ENCODE data around the gene TIA1.
"Not testable (repeated sequence)": the region's sequence is repeated elsewhere in the genome, so short reads cannot be mapped to it uniquely, and the experiment has no call there.

Gene TIA1

DNA sequence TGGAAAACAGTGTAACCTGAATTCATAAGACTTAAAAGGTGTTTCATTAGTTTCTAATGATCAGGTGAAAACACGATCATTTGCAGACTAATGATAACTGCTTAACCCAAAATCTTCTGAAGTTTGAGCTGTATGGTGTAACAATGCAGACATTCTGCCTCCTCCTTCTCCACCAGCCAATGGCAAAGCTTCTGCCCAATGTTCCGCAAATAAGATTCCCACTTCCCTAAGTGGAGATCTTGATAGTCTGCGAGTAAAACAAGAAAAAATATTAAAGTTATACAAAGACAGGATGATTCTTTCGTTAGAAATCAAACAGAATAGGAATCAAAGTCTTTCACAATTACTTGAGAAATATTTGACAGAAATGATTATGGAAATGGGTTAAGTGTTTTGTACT lies 65.7 kb downstream of the TIA1 start:
- no peak overlapping the region for H3K27ac ChIP-seq
- no peak overlapping the region for H3K4me3 ChIP-seq (ENCODE audit: low read depth, low read length)
- H2AFZ ChIP-seq, result no peak overlapping the region
- H3K9ac ChIP-seq, result no peak overlapping the region
- TF ChIP-seq, protein P1, sequence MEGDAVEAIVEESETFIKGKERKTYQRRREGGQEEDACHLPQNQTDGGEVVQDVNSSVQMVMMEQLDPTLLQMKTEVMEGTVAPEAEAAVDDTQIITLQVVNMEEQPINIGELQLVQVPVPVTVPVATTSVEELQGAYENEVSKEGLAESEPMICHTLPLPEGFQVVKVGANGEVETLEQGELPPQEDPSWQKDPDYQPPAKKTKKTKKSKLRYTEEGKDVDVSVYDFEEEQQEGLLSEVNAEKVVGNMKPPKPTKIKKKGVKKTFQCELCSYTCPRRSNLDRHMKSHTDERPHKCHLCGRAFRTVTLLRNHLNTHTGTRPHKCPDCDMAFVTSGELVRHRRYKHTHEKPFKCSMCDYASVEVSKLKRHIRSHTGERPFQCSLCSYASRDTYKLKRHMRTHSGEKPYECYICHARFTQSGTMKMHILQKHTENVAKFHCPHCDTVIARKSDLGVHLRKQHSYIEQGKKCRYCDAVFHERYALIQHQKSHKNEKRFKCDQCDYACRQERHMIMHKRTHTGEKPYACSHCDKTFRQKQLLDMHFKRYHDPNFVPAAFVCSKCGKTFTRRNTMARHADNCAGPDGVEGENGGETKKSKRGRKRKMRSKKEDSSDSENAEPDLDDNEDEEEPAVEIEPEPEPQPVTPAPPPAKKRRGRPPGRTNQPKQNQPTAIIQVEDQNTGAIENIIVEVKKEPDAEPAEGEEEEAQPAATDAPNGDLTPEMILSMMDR (IDR thresholded peaks at IDR 0.05), result no peak
- no peaks in the 10 kb centered on the region for H3K79me2 ChIP-seq
- H3K9me3 ChIP-seq (ENCODE audit: control insufficient read depth, low read length), result no peaks in the 10 kb centered on the region
- H3K36me3 ChIP-seq (ENCODE audit: control insufficient read depth, insufficient read depth, low read length), result no peaks in the 10 kb centered on the region
- H3K4me1 ChIP-seq, result no peaks in the 10 kb centered on the region
- H3K4me2 ChIP-seq (ENCODE audit: low read length), result no peak overlapping the region
- no peaks in the 10 kb centered on the region for H3K27me3 ChIP-seq (ENCODE audit: control insufficient read depth, insufficient read depth, low read length)

DNA sequence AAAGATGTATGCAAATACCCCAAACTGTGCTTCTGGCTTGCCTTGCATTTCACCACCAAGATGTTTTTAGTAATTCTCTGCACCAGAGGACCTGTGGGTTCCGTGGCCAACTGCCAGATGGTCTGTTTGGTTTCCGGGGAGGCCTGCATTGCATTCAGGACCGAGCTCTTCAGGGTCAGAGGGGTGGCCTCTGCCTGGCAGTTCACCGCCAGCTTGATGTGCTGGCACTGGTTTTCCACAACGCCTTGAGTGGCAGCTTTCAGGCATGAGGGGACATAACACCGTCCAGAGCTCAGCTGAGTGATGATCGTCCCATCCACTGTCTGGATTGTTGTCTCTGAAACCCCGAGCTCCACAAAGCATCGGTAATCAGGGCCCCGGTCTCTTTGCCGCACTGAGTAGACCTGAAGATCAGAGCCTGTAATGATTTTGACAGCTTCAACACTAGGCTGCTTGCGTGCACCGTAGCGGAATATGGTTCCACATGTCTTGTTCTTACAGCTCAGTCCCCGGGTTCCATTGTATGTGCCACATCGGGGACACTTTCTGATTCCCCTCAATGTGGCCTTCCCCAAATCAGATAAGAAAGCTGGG lies 67.0 kb downstream of the TIA1 start:
- Histone ChIP-seq H3K9me3 (ENCODE audit: control insufficient read depth, low read length) (no peaks in the 10 kb centered on the region), H3K36me3 (ENCODE audit: control insufficient read depth, insufficient read depth, low read length) (no peaks in the 10 kb centered on the region), H3K79me2 (no peaks in the 10 kb centered on the region), H3K4me2 (ENCODE audit: low read length) (no peak overlapping the region), H3K4me3 (ENCODE audit: low read depth, low read length) (no peak overlapping the region), H3K4me1 (no peaks in the 10 kb centered on the region), H3K9ac (no peak overlapping the region), H3K27me3 (ENCODE audit: control insufficient read depth, insufficient read depth, low read length) (no peaks in the 10 kb centered on the region), H3K27ac (no peak overlapping the region), H2AFZ (no peak overlapping the region)
- TF ChIP-seq, protein P1 (IDR thresholded peaks at IDR 0.05), result no peak

DNA sequence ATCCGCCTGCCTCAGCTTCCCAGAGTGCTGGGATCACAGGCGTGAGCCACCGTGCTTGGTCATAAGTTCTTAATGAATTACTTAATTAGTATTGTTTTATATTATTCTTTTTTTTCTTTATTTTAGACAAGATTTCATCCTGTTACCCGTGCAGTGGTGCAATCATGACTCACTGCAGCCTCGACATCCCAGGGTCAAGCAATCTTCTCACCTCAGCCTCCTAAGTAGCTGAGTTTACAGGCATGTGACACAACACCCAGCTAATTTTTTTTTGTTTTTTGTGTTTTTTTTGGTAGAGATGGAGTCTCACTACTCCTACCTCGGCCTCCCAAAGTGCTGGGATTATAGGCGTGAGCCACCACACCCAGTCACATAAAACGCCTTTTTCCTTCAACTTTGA lies 74.9 kb downstream of the TIA1 start:
- no peaks in the 10 kb centered on the region for H3K27me3 ChIP-seq (ENCODE audit: control insufficient read depth, insufficient read depth, low read length)
- no peaks in the 10 kb centered on the region for H3K79me2 ChIP-seq
- H3K9me3 ChIP-seq (ENCODE audit: control insufficient read depth, low read length), result no peaks in the 10 kb centered on the region
- TF ChIP-seq, protein P1 (IDR thresholded peaks at IDR 0.05), result no peak
- no peak overlapping the region for H3K4me3 ChIP-seq (ENCODE audit: low read depth, low read length)
- no peaks in the 10 kb centered on the region for H3K4me1 ChIP-seq
- H3K36me3 ChIP-seq (ENCODE audit: control insufficient read depth, insufficient read depth, low read length), result no peaks in the 10 kb centered on the region
- H2AFZ ChIP-seq, result no peak overlapping the region
- H3K4me2 ChIP-seq (ENCODE audit: low read length), result no peak overlapping the region
- no peak overlapping the region for H3K27ac ChIP-seq
- no peak overlapping the region for H3K9ac ChIP-seq

DNA sequence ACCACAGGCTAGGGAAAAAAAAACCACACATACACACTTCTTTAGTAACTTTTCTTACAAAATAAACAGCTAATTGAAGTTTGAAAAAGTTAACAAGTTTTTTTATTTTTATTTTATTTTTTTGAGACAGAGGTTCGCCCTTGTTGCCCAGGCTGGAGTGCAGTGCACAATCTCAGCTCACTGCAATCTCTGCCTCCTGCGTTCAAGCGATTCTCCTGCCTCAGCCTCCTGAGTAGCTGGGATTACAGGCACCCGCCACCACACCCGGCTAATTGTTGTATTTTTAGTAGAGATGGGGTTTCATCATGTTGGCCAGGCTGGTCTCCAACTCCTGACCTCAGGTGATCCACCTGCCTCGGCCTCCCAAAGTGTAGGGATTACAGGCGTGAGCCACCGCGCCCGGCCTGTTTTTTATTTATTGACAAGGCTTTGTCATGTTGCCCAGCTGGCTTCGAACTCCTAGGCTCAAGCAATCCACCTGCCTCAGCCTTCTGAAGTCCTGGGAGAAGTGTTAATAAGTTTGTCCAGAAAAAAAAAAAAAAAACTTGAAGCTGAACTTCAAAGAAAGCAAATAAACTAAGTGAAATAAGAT lies 78.7 kb downstream of the TIA1 start:
- H3K36me3 ChIP-seq (ENCODE audit: control insufficient read depth, insufficient read depth, low read length); H3K9me3 ChIP-seq (ENCODE audit: control insufficient read depth, low read length); H3K4me3 ChIP-seq (ENCODE audit: low read depth, low read length); H3K79me2 ChIP-seq; H3K27me3 ChIP-seq (ENCODE audit: control insufficient read depth, insufficient read depth, low read length); H3K4me2 ChIP-seq (ENCODE audit: low read length); H3K9ac ChIP-seq; H2AFZ ChIP-seq; H3K4me1 ChIP-seq; H3K27ac ChIP-seq: not testable (repeated sequence)

DNA sequence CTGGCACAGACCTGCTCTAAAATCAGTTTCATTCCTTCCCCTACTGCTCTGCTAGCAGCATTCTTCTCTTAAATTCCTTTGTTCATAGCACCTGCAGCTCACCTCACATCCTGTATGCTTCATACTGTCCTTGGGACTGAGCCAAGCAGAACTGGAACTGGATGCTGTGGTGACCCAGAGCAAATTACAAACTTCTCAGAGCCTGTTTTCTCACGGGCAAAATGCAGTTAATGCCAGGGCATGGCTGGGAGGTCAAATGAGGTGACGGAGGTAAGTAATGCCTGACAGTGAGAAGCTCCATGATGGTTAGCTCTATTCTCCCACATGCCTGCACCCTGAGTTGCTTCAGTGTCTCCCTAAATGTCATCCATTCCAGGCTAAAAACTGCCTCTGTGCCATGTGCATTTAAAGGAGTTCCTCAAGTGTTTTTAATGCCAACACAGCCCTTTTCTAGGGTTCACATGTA lies 87.3 kb downstream of the TIA1 start:
- Histone ChIP-seq H3K9ac (no peak overlapping the region), H3K27ac (no peak overlapping the region), H2AFZ (no peak overlapping the region), H3K27me3 (ENCODE audit: control insufficient read depth, insufficient read depth, low read length) (no peaks in the 10 kb centered on the region), H3K4me3 (ENCODE audit: low read depth, low read length) (no peak overlapping the region), H3K4me1 (no peaks in the 10 kb centered on the region), H3K4me2 (ENCODE audit: low read length) (no peak overlapping the region), H3K79me2 (no peaks in the 10 kb centered on the region), H3K9me3 (ENCODE audit: control insufficient read depth, low read length) (no peaks in the 10 kb centered on the region), H3K36me3 (ENCODE audit: control insufficient read depth, insufficient read depth, low read length) (no peaks in the 10 kb centered on the region)
- TF ChIP-seq, protein P1 (IDR thresholded peaks at IDR 0.05), result no peak

All from parathyroid adenoma (tissue), 2 donors.